GM13977 (cell line): ENCODE data around the gene RXRA.

Source experiments
- DNase-seq: peaks from one replicate; pipeline ENCODE4 v3.0.0; 2012; ENCODE audit warnings: low spot score
- CTCF ChIP-seq: IDR thresholded peaks from 2 replicates; pipeline ENCODE4 v1.5.1; 2012; ENCODE audit warnings: mild to moderate bottlenecking, control low read depth; ENCODE audit not compliant: insufficient read depth; ENCODE audit errors: extremely low read depth, missing control alignments
- in situ Hi-C: fragments of 300-500 bp; cut with MboI; formaldehyde crosslinking; loops from one replicate; pipeline ENCODE4 v1.12.0; 2022; ENCODE audit warnings: low sequenced_read_pairs, low pct_unique_long_range_greater_than_20kb, mixed read lengths, inconsistent platforms; ENCODE audit not compliant: unreplicated experiment

The RXRA gene

GRCh38 chr9:134455934-134456755 is 129.9 kb downstream of the RXRA start:
- TF ChIP-seq CTCF, result no peak
- DNase-seq, result peak; percentile 59
- in situ Hi-C loops, result no loop called here

- in situ Hi-C loops, result no loop called here
- no peak for DNase-seq
- no peak for TF ChIP-seq CTCF
Measured at GRCh38 chr9:134456756-134457305, 130.6 kb downstream of the RXRA start.

- no peak for DNase-seq
- in situ Hi-C loops, result no loop called here
- no peak for TF ChIP-seq CTCF
Measured at GRCh38 chr9:134457321-134458206, 131.3 kb downstream of the RXRA start.

GRCh38 chr9:134458207-134459108 is 132.2 kb downstream of the RXRA start:
- in situ Hi-C loops, result no loop called here
- DNase-seq, result no peak
- TF ChIP-seq CTCF, result no peak

- no peak for TF ChIP-seq CTCF
- no peak for DNase-seq
- in situ Hi-C loops, result no loop called here
Measured at GRCh38 chr9:134459164-134459563, 132.9 kb downstream of the RXRA start.

- TF ChIP-seq CTCF, result no peak
- in situ Hi-C loops, result no loop called here
- no peak for DNase-seq
Measured at GRCh38 chr9:134459573-134459972, 133.3 kb downstream of the RXRA start.
